IPS-18a (cell line): ENCODE data around the gene C1orf232.

ENCODE experiments used
- H3K27ac ChIP-seq: one replicate; pipeline ENCODE4 v1.5.1; 2013; ENCODE audit warnings: low read length
- H3K27me3 ChIP-seq: one replicate; pipeline ENCODE4 v1.6.1; 2013; ENCODE audit warnings: mild to moderate bottlenecking, low read length; ENCODE audit not compliant: control insufficient read depth, insufficient read depth
- H3K36me3 ChIP-seq: one replicate; pipeline ENCODE4 v1.6.1; 2013; ENCODE audit warnings: low read depth, low read length; ENCODE audit not compliant: control insufficient read depth
- H3K4me1 ChIP-seq: one replicate; pipeline ENCODE4 v1.6.1; 2013; ENCODE audit warnings: low read depth, low read length; ENCODE audit not compliant: control insufficient read depth
- H3K4me3 ChIP-seq: one replicate; pipeline ENCODE4 v1.5.1; 2013; ENCODE audit warnings: low read length
- H3K9ac ChIP-seq: one replicate; pipeline ENCODE4 v1.6.1; 2013; ENCODE audit warnings: mild to moderate bottlenecking, low read length, moderate library complexity
- H3K9me3 ChIP-seq: one replicate; pipeline ENCODE4 v1.6.1; 2013; ENCODE audit warnings: low read depth, low read length; ENCODE audit not compliant: control insufficient read depth

Gene C1orf232

GRCh38 chr1:26148887-26149286 lies 19.9 kb downstream of the C1orf232 start:
- peaks cover 44% of the 10 kb centered on the region for H3K27me3 ChIP-seq

DNA sequence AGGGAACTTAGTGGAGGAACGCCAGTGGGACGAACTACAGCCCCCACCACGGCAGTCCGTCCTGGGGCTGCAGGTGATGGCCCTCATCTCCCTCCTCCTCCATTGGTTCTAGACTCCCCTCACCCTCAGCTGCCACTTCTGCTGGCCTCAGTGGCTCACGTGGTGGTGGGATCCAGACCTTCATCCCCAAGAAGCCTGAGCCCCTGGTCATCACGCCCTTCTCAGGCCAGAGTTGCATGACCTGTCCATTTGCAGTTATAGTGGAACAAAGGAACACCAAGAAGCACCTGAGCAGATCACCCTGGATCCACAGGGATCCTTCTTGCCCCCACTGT lies 22.8 kb downstream of the C1orf232 start:
- Histone ChIP-seq H3K9me3 (no peaks in the 10 kb centered on the region), H3K27me3 (peaks cover 24% of the 10 kb centered on the region), H3K4me3 (no peak overlapping the region), H3K36me3 (no peaks in the 10 kb centered on the region), H3K27ac (no peak overlapping the region), H3K9ac (no peak overlapping the region), H3K4me1 (no peaks in the 10 kb centered on the region)

More at GRCh38 chr1:26148887-26149286, 19.9 kb downstream of the C1orf232 start:
- no peak overlapping the region for H3K4me3 ChIP-seq
- no peaks in the 10 kb centered on the region for H3K36me3 ChIP-seq
- H3K9me3 ChIP-seq, result no peaks in the 10 kb centered on the region
- no peaks in the 10 kb centered on the region for H3K4me1 ChIP-seq
- no peak overlapping the region for H3K9ac ChIP-seq
- no peak overlapping the region for H3K27ac ChIP-seq

DNA sequence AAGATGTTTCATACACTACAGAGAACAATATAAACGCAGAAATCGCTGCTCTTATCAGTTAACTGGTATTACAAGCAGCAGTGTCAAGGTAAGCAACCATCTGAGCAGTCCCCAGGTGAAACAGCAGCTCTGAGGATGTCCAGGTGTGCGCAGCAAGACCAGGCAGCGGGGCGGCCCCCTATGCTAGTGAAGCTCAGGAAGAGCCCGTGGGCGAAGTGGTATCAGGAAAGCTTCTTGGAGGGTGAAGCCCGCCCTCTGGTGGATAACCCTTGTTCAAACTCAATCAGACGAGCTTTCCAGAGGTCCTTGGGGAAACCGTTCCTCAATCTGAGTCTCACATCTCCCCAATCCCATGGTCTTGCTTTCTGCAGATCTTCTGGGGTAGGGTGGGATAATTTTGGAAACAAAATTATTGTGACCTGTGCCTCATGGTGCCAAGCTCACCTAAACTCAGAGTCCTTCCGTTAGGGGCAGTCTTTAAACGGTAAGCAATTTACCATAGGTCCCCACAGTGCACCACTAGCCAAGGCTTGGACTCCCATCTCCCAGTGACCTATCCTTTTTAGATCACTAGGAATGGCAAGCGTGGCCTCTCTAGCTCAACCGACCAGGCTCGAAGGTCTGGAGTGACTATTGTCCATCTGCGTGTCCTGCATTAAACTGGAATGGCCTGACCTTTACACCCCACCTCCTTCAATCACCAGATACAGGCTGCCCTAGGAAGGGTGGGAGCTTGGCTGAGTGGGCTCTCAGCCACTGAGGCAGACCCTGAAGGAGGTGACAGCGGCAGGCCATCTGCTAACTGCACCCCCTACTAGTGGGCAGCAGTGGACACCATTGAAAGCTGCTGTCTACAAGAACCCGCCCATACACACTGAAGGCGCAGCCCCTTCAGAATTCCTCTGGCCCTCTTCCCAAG lies 23.5 kb downstream of the C1orf232 start:
- H3K27ac ChIP-seq, result no peak overlapping the region
- no peak overlapping the region for H3K9ac ChIP-seq
- no peaks in the 10 kb centered on the region for H3K4me1 ChIP-seq
- H3K36me3 ChIP-seq, result no peaks in the 10 kb centered on the region
- peaks cover 19% of the 10 kb centered on the region for H3K27me3 ChIP-seq
- no peak overlapping the region for H3K4me3 ChIP-seq
- no peaks in the 10 kb centered on the region for H3K9me3 ChIP-seq

DNA sequence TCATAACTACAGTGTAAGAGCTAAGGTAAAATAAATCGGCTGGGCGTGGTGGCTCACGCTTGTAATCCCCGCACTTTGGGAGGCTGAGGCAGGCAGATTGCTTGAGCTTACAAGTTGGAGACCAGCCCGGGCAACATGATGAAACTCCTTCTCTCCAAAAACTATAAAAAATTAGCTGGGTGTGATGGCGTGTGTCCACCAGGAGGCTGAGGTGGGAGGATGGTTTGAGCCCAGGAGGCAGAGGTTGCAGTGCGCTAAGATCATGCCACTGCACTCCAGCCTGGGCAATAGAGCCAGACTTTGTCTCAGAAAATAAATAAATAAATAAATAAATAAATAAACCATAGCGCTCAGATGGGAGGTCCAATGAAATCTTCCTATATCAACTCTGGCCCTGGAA lies 26.6 kb downstream of the C1orf232 start:
- no peaks in the 10 kb centered on the region for H3K36me3 ChIP-seq
- no peak overlapping the region for H3K9ac ChIP-seq
- H3K4me3 ChIP-seq, result no peak overlapping the region
- peaks cover 9% of the 10 kb centered on the region for H3K27me3 ChIP-seq
- no peak overlapping the region for H3K27ac ChIP-seq
- no peaks in the 10 kb centered on the region for H3K4me1 ChIP-seq
- H3K9me3 ChIP-seq, result no peaks in the 10 kb centered on the region

DNA sequence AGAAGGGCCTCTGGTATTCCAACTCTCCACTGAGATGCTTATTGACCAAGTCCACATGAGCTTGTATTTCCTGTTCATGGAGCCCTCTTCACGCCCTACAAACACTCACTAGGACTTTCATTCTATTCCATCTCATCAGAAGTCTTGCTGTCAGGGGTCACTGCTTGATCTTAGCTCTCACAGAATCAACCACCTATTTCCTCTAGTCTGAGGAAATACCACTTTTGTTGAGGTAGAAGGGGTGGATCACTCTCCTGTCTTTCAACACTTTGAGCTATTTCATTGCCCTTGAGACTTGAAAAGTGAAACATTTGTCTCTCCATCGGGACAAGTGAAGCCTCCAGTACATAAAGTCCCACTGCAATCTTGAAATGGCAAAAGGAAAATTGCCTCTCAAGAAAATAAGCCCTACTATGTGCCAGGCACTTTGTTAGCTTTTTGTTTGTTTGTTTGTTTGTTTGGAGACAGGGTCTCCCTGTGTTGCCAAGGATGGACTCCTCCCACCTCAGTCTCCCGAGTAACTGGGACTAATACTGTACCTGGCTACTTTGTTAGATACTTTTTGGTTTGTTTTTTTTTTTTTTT lies 29.7 kb downstream of the C1orf232 start:
- no peaks in the 10 kb centered on the region for H3K9me3 ChIP-seq
- H3K36me3 ChIP-seq, result no peaks in the 10 kb centered on the region
- H3K4me1 ChIP-seq, result no peaks in the 10 kb centered on the region
- H3K27ac ChIP-seq, result no peak overlapping the region
- no peaks in the 10 kb centered on the region for H3K27me3 ChIP-seq
- H3K4me3 ChIP-seq, result no peak overlapping the region
- no peak overlapping the region for H3K9ac ChIP-seq

DNA sequence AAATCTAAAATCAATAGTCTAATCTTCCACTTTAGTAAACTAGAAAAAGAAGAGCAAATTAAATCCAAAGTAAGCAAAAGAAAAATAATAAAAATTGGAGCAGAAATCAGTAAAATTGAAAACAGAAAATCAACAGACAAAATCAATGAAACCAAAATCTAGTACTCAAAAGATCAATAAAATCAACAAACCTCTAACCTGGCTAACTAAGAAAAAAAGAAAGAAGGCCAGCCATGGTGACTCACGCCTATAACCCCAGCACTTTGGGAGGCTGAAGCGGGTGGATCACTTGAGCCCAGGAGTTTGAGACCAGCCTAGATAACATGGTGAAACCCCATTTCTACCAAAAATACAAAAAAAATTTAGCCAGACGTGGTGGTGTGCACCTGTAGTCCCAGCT lies 34.3 kb downstream of the C1orf232 start:
- H3K9ac ChIP-seq, result no peak overlapping the region
- no peak overlapping the region for H3K27ac ChIP-seq
- no peaks in the 10 kb centered on the region for H3K4me1 ChIP-seq
- H3K36me3 ChIP-seq, result no peaks in the 10 kb centered on the region
- H3K4me3 ChIP-seq, result no peak overlapping the region
- H3K9me3 ChIP-seq, result no peaks in the 10 kb centered on the region
- H3K27me3 ChIP-seq, result no peaks in the 10 kb centered on the region

DNA sequence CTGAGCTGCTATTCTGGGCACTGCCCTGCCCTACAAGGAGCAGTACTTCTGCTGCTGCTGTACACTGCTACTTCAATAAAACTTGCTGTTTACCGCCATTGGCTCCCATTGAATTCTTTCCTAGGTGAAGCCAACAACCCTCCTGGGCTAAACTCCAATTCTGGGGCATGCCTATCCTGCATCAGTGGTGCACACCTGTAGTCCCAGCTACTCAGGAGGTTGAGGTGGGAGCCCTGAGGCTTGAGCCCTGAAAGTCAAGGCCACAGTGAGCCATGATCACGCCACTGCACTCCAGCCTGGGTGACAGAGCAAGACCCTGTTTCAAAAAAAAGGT lies 36.0 kb downstream of the C1orf232 start:
- H3K4me1 ChIP-seq, result no peaks in the 10 kb centered on the region
- H3K9ac ChIP-seq, result no peak overlapping the region
- no peaks in the 10 kb centered on the region for H3K9me3 ChIP-seq
- no peak overlapping the region for H3K27ac ChIP-seq
- H3K36me3 ChIP-seq, result no peaks in the 10 kb centered on the region
- no peaks in the 10 kb centered on the region for H3K27me3 ChIP-seq
- H3K4me3 ChIP-seq, result no peak overlapping the region

GRCh38 chr1:26132128-26132833 lies 36.5 kb downstream of the C1orf232 start:
- Histone ChIP-seq H3K4me1 (no peaks in the 10 kb centered on the region), H3K36me3 (no peaks in the 10 kb centered on the region), H3K9me3 (no peaks in the 10 kb centered on the region), H3K4me3 (no peak overlapping the region), H3K27me3 (no peaks in the 10 kb centered on the region), H3K27ac (no peak overlapping the region), H3K9ac (no peak overlapping the region)

- Histone ChIP-seq H3K27ac (no peak overlapping the region), H3K4me1 (no peaks in the 10 kb centered on the region), H3K4me3 (no peak overlapping the region), H3K9ac (no peak overlapping the region), H3K27me3 (no peaks in the 10 kb centered on the region), H3K36me3 (no peaks in the 10 kb centered on the region), H3K9me3 (no peaks in the 10 kb centered on the region)
Observed at GRCh38 chr1:26130695-26131094, 38.1 kb downstream of the C1orf232 start.

GRCh38 chr1:26129778-26130177 lies 39.0 kb downstream of the C1orf232 start:
- H3K4me1 ChIP-seq, result no peaks in the 10 kb centered on the region
- no peaks in the 10 kb centered on the region for H3K27me3 ChIP-seq
- no peaks in the 10 kb centered on the region for H3K36me3 ChIP-seq
- no peaks in the 10 kb centered on the region for H3K9me3 ChIP-seq
- H3K9ac ChIP-seq, result no peak overlapping the region
- no peak overlapping the region for H3K27ac ChIP-seq
- no peak overlapping the region for H3K4me3 ChIP-seq

DNA sequence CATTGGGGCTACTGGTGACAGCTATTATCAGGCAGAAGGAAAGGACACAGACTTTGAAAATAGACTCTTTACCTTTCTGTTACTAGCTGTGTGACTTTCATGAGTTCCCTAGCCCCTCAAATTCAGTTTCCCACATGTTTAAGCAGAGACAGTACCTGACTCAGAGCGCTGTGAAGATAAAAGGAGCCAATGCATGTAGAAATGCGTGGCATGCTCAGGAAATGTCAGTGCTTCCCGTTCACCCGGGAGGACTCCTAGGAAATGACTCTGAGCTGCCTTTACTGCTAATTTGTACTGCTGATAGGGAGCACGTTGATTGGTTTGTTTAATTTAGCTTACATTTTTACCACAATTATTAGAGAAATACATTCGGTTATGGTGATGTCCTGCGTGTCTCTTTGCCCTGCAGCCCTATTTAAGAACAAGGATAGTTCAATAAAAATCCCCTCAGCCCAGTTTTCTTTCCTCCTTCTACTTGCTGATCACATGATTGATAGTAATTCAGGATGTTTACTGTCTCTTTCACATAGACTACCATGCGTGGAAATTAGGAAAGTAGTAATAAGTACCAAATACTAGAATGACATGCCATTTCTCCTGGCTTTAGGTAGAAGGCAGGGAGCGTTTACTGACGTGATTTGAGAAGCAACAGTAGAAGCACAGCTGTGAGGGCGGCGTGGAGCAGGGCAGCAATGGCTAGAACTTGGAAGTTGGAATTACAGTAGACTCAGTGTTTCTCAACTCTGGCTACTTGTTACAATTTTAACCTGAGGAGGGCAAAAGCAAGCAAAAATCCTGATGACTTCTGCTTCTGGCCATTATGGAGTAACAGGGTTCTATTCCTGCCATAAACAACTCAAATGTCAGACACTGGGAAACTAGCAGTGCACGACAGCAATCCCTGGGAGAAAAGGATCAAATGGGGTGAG lies 41.3 kb downstream of the C1orf232 start:
- no peaks in the 10 kb centered on the region for H3K4me1 ChIP-seq
- peaks cover 1% of the 10 kb centered on the region for H3K36me3 ChIP-seq
- H3K27ac ChIP-seq, result no peak overlapping the region
- no peaks in the 10 kb centered on the region for H3K27me3 ChIP-seq
- H3K9ac ChIP-seq, result no peak overlapping the region
- no peaks in the 10 kb centered on the region for H3K9me3 ChIP-seq
- no peak overlapping the region for H3K4me3 ChIP-seq
